ENCODE data around the gene PDZD7. TPM values are rescaled to one million over a fixed set of nuclear protein-coding genes. Genes with fewer than 3 reads are reported as not detected.

Gene PDZD7
- total and polyA plus RNA-seq, 9 of the 15 experiments (the other 6 are each of a cell fraction or from before 2014, with no cell fraction given), result 0.04 to 0.24 (median 0.08) TPM; not detected in 3

GRCh38 chr10:101011517-101012423, 19.2 kb downstream of the PDZD7 start (continued):
- TF ChIP-seq HDAC1 (IDR thresholded peaks at IDR 0.05), result peak in 1 of 2 experiments; percentile 52; a peak in 1 of 4 replicates
- no peak for TF ChIP-seq FIP1L1 (IDR thresholded peaks at IDR 0.05; ENCODE audit: low read depth, low read length, poor library complexity, severe bottlenecking)
- TF ChIP-seq DPF2 (IDR thresholded peaks at IDR 0.05), result 0 out of 2 replicates have a peak, but pooled peaks have one; percentile 17
- peak in 1 of 2 experiments; percentile 80; a peak in 2 of 4 replicates for TF ChIP-seq RCOR1 (IDR thresholded peaks at IDR 0.05; ENCODE audit: borderline replicate concordance in 1 of 2, low read depth in 2 of 2, low read length in 2 of 2)
- peak; percentile 46; the same call in 1 of the 2 replicates for TF ChIP-seq TCF3 (CRISPR knock-in tag; IDR thresholded peaks at IDR 0.05)
- TF ChIP-seq XRCC3 (IDR thresholded peaks at IDR 0.05), result no peak
- TF ChIP-seq PHF21A (IDR thresholded peaks at IDR 0.05; ENCODE audit: borderline replicate concordance, low read depth), result peak; percentile 59; the same call in 1 of the 2 replicates
- no peak for TF ChIP-seq MCM5 (IDR thresholded peaks at IDR 0.05; ENCODE audit: low read depth)
- no peak for TF ChIP-seq ZNF584 (CRISPR knock-in tag; IDR thresholded peaks at IDR 0.05; ENCODE audit: low read depth)
- 0 out of 2 replicates have a peak, but pooled peaks have one; percentile 26 for TF ChIP-seq ZBTB7A (IDR thresholded peaks at IDR 0.05; ENCODE audit: borderline replicate concordance, control insufficient read depth, low read depth, low read length)
- TF ChIP-seq MAX (CRISPR knock-in tag; IDR thresholded peaks at IDR 0.05), result peak; percentile 26; the same call in 1 of the 2 replicates
- TF ChIP-seq ARID1B (IDR thresholded peaks at IDR 0.05), result peak; percentile 50; the same call in 1 of the 2 replicates
- peak; percentile 67 for TF ChIP-seq BHLHE40 (IDR thresholded peaks at IDR 0.05; ENCODE audit: low read length)
- TF ChIP-seq ZNF592 (IDR thresholded peaks at IDR 0.05), result peak; percentile 50; the same call in 1 of the 2 replicates
- TF ChIP-seq ATF3 (IDR thresholded peaks at IDR 0.05), result no peak
- TF ChIP-seq ATF3 (CRISPR knock-in tag; conservative IDR thresholded peaks at IDR 0.05), result no peak
- TF ChIP-seq TEAD2 (tag; IDR thresholded peaks at IDR 0.05), result no peak
- TF ChIP-seq FOXK2 (conservative IDR thresholded peaks at IDR 0.05 in 1 of 2, IDR thresholded peaks at IDR 0.05 in 1 of 2; ENCODE audit: low read depth in 2 of 2), result 0 out of 4 replicates have a peak, but pooled peaks of 1 of the 2 experiments have one; percentile 36
- peak; percentile 58; the same call in 1 of the 2 replicates for TF ChIP-seq TARDBP (IDR thresholded peaks at IDR 0.05)
- TF ChIP-seq SMC3 (conservative IDR thresholded peaks at IDR 0.05; ENCODE audit: insufficient read depth, low read depth, low read length), result no peak
- no peak for TF ChIP-seq NFXL1 (CRISPR knock-in tag; IDR thresholded peaks at IDR 0.05)
